Ovary (tissue), 9 donors: ENCODE measurements around the gene CTNNA3. TPM values are rescaled to one million over a fixed set of nuclear protein-coding genes. Genes with fewer than 3 reads are reported as not detected.

Source experiments
- DNase-seq, 5 donors: peaks; one replicate each; pipeline ENCODE4 v3.0.0-alpha.2; 2019 to 2020
- H3K27ac ChIP-seq, 2 donors: fragments of 200-600 bp; one replicate each; pipeline versions ENCODE4 v1.5.1 to v1.8.0; 2019 to 2022
- H3K27me3 ChIP-seq: fragments of 200-600 bp; one replicate; pipeline ENCODE4 v1.8.0; 2022
- H3K36me3 ChIP-seq: fragments of 200-600 bp; sonication (generic); one replicate; pipeline ENCODE4 v1.5.1; 2019
- H3K4me1 ChIP-seq: one replicate; pipeline ENCODE4 v1.8.1; 2013; ENCODE audit warnings: mild to moderate bottlenecking, moderate library complexity; ENCODE audit not compliant: insufficient read depth
- H3K4me3 ChIP-seq: fragments of 200-600 bp; sonication (generic); one replicate; pipeline ENCODE4 v1.5.1; 2017
- H3K9me3 ChIP-seq, 2 donors: fragments of 200-600 bp in 1 of 2; sonication (generic) in 1 of 2; one replicate each; pipeline versions ENCODE4 v1.5.1 to v1.8.1; 2013 to 2019; ENCODE audit warnings: mild to moderate bottlenecking in 1 of 2, moderate library complexity in 1 of 2
- CTCF ChIP-seq, 3 donors: fragments of 450-650 bp in 2 of 3; fragments of 200-600 bp in 1 of 3; IDR thresholded peaks; one replicate each; pipeline versions ENCODE4 v1.5.1 to v1.8.0; 2016 to 2022; ENCODE audit warnings: antibody characterized with exemption in 3 of 3, mild to moderate bottlenecking in 1 of 3
- EP300 ChIP-seq: sonication (generic); formaldehyde crosslinking; IDR thresholded peaks from one replicate; pipeline ENCODE4 v1.6.1; 2017; ENCODE audit warnings: antibody characterized with exemption
- POLR2A ChIP-seq: fragments of 450-650 bp; IDR thresholded peaks from one replicate; pipeline ENCODE4 v1.6.1; 2017; ENCODE audit warnings: antibody characterized with exemption, mild to moderate bottlenecking, moderate library complexity
- WGBS, 3 donors: extraction: QIAGEN DNeasy Blood & Tissue Kit in 1 of 3; methylation state at CpG; one replicate each; pipeline versions ENCODE4 v1.1.5 to v1.1.7; 2013 to 2017; 5-methylcytosine and 5-hydroxymethylcytosine counted together
- intact Hi-C, 4 donors: fragments of 100-400 bp; cut with DNase I; formaldehyde crosslinking; loops; one replicate each; pipeline versions ENCODE4 v1.11.0 to v1.15.1; 2022 to 2023
- polyA plus RNA-seq, 2 donors: library from polyadenylated mRNA; stranded (reverse); fragments of 200-250 nt in 1 of 2; fragments of 350-450 nt in 1 of 2; fragmentation: Illumina TruSeq in 1 of 2; extraction: RNeasy Lipid Tissue Mini Kit (QIAGEN cat#74804) in 1 of 2; gene quantifications; one replicate each; pipeline ENCODE4 v1.2.3, GENCODE V29; 2013 to 2014
- total RNA-seq, 7 donors: library from RNA; depleted of rRNA in 2 of 7; stranded (reverse); fragments of >200 nt in 2 of 7; fragmentation: NEBNext Ultra II Directional in 3 of 7; extraction: Animal tissue kit (Norgen Biotek cat#: 25700) in 3 of 7; gene quantifications; one replicate each; pipeline versions ENCODE4 v1.1.0 to v1.2.4, GENCODE V29; 2016 to 2023
- donor health status: DM: no; HTN: no; CAD: no; lungs with moderate emphysema.
- donor health status: DM: no; HTN: no; CAD: no.
- donor health status: Bipolar disorder and iron deficiency.
- donor health status: DM: yes; HTN: yes; CAD: no.
- donor health status: DM: no; HTN: no; CAD: no.
- donor health status: DM: yes; HTN: yes; CAD: no.

The CTNNA3 gene
- total and polyA plus RNA-seq, 9 donors = 1.9 to 9.7 (median 4.0) TPM

- peaks cover 2% of the 10 kb centered on the region for H3K4me1 ChIP-seq
- DNase-seq = no peak
- 45 to 61% (median 46%) methylated on average over 3 of the region's 3 CpGs for WGBS, 3 donors
- H3K36me3 ChIP-seq = no peaks in the 10 kb centered on the region
- H3K4me3 ChIP-seq = no peak overlapping the region
- TF ChIP-seq CTCF (IDR thresholded peaks at IDR 0.05) (no peak), POLR2A (no peak), EP300 (no peak)
- H3K9me3 ChIP-seq = no peaks in the 10 kb centered on the region
- intact Hi-C loops = no loop called here
- no peak overlapping the region for H3K27ac ChIP-seq
- H3K27me3 ChIP-seq = no peaks in the 10 kb centered on the region
Observed at GRCh38 chr10:65893676-65894075, 1802.3 kb downstream of the CTNNA3 start.

GRCh38 chr10:65892284-65892683 is 1803.7 kb downstream of the CTNNA3 start:
- Histone ChIP-seq H3K27ac (no peak overlapping the region), H3K27me3 (no peaks in the 10 kb centered on the region), H3K4me3 (no peak overlapping the region), H3K9me3 (no peaks in the 10 kb centered on the region), H3K36me3 (no peaks in the 10 kb centered on the region), H3K4me1 (peaks cover 2% of the 10 kb centered on the region)
- 46 to 51% (median 49%) methylated on average over 3 of the region's 3 CpGs for WGBS, 3 donors
- TF ChIP-seq EP300 = no peak
- no peak for TF ChIP-seq POLR2A
- intact Hi-C loops = no loop called here
- no peak for DNase-seq

GRCh38 chr10:65891073-65891981 is 1804.7 kb downstream of the CTNNA3 start:
- 47 to 57% (median 49%) methylated on average over 3 of the region's 3 CpGs for WGBS, 3 donors

GRCh38 chr10:65864529-65864928 is 1831.5 kb downstream of the CTNNA3 start:
- Histone ChIP-seq H3K9me3 (no peaks in the 10 kb centered on the region), H3K27me3 (no peaks in the 10 kb centered on the region), H3K4me1 (no peaks in the 10 kb centered on the region), H3K36me3 (no peaks in the 10 kb centered on the region), H3K27ac (no peak overlapping the region), H3K4me3 (no peak overlapping the region)
- TF ChIP-seq POLR2A (no peak), CTCF (IDR thresholded peaks at IDR 0.05) (no peak), EP300 (no peak)
- intact Hi-C loops = no loop called here
- no peak for DNase-seq

More at GRCh38 chr10:65891073-65891981, 1804.7 kb downstream of the CTNNA3 start:
- Histone ChIP-seq H3K27ac (no peak overlapping the region), H3K9me3 (no peaks in the 10 kb centered on the region), H3K4me1 (peaks cover 2% of the 10 kb centered on the region), H3K4me3 (no peak overlapping the region), H3K27me3 (no peaks in the 10 kb centered on the region), H3K36me3 (no peaks in the 10 kb centered on the region)
- DNase-seq = no peak
- TF ChIP-seq CTCF (IDR thresholded peaks at IDR 0.05) (no peak), EP300 (no peak), POLR2A (no peak)
- intact Hi-C loops = no loop called here

GRCh38 chr10:65864036-65864435 is 1832.0 kb downstream of the CTNNA3 start:
- Histone ChIP-seq H3K4me1 (no peaks in the 10 kb centered on the region), H3K27ac (no peak overlapping the region), H3K9me3 (no peaks in the 10 kb centered on the region), H3K27me3 (no peaks in the 10 kb centered on the region), H3K4me3 (no peak overlapping the region), H3K36me3 (no peaks in the 10 kb centered on the region)
- intact Hi-C loops = no loop called here
- no peak for TF ChIP-seq POLR2A
- no peak for TF ChIP-seq EP300
- no peak for TF ChIP-seq CTCF (IDR thresholded peaks at IDR 0.05)
- DNase-seq = no peak
